GM19467 (cell line): Measurements from ENCODE around the gene ANKRD13C.
"Not testable (repeated sequence)": the region's sequence is repeated elsewhere in the genome, so short reads cannot be mapped to it uniquely, and the experiment has no call there.

Source experiments
- ATAC-seq: cut with Tn5 transposase; IDR thresholded peaks from one replicate; pipeline ENCODE4 v1.9.1; 2021; ENCODE audit warnings: mild to moderate bottlenecking, moderate library complexity; ENCODE audit not compliant: unreplicated experiment

The ANKRD13C gene

GRCh38 chr1:70354332-70355110 is at the start of gene ANKRD13C:
Gene ANKRD13C, minus strand, starts transcription at chr1:70354722. Its CDS starts 314 bp downstream, at chr1:70354408.
- peak; percentile 93 for ATAC-seq

GRCh38 chr1:70403759-70404158 is 49.2 kb upstream of the ANKRD13C start:
- ATAC-seq = no peak

GRCh38 chr1:70401974-70402373 is 47.5 kb upstream of the ANKRD13C start:
- ATAC-seq = no peak

GRCh38 chr1:70400335-70400734 is 45.8 kb upstream of the ANKRD13C start:
- ATAC-seq = no peak

DNA sequence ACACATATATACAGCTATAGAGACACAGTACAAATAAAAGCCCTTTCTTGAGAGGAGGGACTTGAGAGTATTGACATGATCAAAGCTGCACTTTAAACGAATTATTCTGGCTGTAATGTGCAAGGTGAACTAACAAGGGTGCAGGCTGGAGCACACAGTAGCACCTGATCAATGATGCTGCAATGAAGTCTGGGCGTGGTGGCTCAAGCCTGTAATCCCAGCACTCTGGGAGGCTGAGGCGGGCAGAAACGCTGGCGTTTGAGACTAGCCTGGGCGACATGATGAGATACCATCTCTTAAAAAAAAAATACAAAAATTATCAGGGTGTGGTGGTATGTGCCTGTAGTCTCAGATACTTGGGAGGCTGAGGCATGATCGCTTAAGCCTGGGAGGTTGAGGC is 42.5 kb upstream of the ANKRD13C start:
- ATAC-seq = no peak

DNA sequence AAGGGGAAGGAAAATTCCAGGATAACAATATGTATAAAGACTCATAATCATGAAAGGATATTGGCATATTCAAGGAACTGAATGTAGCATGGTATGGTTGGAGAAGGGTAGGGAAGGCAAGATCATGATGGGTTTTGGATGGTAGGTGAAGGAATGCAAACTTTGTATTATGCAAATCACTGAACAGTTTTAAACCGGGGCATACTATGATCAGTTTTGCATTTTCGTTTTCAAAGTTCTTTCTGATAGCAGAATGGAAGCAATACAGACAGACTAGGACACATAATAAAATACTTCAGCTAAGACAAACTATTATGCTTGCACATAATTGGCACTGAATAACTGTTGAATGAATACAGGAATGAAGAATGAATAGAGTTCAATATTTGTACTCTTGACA is 42.1 kb upstream of the ANKRD13C start:
- no peak for ATAC-seq

DNA sequence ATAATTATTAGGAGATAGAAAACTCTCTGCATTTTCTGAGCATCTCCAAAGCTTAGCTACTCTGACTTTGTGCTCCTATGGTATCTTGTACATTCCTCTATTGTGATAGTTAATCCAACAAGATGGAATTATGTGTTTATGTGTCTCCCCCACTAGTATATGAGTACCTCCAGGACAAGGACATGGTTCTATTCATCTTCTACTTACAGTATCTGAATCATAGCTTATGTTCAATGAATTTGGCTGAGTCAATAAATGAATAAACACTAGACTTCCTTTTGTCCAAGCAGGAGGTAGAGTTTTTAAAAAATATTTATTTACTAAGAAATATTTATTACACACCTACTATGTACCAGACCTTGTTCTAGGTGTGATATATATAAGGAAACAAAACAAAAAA is 38.1 kb upstream of the ANKRD13C start:
- no peak for ATAC-seq

- ATAC-seq = no peak
Observed at GRCh38 chr1:70387507-70387906, 33.0 kb upstream of the ANKRD13C start.

- no peak for ATAC-seq
Observed at GRCh38 chr1:70386121-70386520, 31.6 kb upstream of the ANKRD13C start.

DNA sequence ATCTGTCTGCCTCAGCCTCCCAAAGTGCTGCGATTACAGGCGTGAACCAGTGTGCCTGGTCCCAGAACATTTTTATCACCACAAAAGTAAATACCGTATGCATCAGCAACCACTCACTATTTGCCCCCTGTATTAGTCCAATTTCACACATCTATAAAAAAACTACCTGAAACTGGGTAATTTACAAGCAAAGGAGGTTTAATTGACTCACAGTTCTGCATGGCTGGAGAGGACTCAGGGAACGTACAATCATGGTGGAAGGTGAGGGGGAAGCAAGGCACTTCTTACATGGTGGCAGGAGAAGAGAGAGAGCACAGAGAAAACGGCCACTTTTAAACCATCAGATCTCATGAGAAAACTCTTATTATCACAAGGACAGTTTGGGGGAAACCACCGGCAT is 31.0 kb upstream of the ANKRD13C start:
- ATAC-seq = no peak

DNA sequence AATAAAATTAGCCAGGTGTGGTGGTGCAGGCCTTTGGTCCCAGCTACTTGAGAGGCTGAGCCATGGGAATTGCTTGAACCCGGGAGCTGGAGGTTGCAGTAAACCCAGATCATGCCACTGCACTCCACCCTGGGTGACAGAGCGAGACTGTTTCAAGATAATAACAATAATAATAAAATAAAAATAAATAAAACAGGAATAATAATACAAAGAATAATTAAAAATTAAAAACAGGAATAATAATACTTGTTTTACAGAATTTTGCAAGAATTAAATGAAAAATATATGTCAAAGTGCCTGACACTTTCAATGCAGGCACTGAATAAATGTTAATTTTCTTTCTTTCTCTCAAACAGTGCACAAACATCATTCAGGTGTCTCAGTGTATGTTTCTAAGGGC is 30.0 kb upstream of the ANKRD13C start:
- ATAC-seq = no peak

DNA sequence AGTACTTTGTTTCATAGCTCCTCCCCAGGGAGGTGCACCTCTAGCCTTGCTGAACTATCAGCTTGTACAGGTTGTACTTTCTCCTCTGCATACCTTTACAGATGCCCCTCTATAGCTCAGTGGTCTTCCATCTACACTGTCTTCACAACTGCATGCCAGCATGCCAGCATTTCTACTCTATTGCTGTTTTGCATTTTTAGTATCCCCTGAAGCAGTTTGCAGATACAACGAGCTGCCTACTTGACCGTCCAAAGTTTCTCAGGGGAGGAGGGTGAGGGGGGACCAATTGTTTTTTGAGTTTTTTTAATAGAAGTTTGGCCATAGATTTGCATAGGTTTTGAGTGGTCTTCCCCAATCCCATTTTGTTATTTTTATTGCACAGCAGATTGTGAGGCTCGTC is 29.0 kb upstream of the ANKRD13C start:
- no peak for ATAC-seq

- ATAC-seq = peak; percentile 84
Observed at GRCh38 chr1:70382682-70383081, 28.2 kb upstream of the ANKRD13C start.

- no peak for ATAC-seq
Observed at GRCh38 chr1:70376196-70376595, 21.7 kb upstream of the ANKRD13C start.

GRCh38 chr1:70373580-70373979 is 19.1 kb upstream of the ANKRD13C start:
- ATAC-seq = not testable (repeated sequence)

DNA sequence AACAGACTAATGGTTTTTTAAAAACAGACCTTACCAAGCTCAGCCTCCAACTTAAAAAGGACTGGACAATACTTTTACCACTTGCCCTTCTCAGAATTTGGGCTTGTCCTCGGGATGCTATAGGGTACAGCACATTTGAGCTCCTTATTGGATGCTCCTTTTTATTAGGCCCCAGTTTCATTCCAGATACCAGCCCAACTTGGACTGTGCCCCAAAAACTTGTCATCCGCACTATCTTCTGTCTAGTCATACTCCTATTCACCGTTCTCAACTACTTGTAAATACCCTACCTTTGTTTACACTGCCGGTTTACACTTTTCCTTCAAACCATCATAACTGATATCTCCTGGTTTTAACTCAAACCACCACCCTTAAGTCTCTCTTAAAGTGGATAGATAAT is 17.9 kb upstream of the ANKRD13C start:
- no peak for ATAC-seq

DNA sequence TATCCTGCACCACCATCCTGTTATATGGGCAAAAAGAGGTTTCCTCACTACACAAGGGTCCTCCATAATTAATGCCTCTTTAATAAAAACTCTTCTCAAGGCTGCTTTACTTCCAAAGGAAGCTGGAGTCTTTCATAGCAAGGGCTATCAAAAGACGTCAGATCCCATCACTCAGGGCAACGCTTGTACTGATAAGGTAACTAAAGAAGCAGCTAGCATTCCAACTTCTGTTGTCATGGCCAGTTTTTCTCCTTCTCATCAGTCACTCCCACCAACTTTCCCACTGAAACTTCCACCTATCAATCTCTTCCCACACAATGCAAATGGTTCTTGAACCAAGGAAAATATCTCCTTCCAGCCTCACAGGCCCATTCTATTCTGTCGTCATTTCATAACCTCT is 17.1 kb upstream of the ANKRD13C start:
- not testable (repeated sequence) for ATAC-seq

DNA sequence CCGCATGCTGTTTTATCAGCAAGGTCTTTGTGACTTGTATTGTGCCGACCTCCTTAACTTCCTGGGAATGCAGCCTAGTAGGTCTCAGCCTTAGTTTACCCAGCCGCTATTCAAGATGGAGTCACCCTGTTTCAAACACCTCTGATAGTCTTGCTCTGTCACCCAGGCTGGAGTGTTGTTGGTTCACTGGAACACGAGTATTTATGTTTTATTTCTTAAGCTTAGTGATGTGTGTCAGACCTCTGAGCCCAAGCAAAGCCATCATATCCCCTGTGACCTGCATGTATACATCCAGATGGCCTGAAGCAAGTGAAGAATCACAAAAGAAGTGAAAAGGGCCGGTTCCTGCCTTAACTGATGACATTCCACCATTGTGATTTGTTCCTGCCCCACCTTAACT is 12.9 kb upstream of the ANKRD13C start:
- not testable (repeated sequence) for ATAC-seq

DNA sequence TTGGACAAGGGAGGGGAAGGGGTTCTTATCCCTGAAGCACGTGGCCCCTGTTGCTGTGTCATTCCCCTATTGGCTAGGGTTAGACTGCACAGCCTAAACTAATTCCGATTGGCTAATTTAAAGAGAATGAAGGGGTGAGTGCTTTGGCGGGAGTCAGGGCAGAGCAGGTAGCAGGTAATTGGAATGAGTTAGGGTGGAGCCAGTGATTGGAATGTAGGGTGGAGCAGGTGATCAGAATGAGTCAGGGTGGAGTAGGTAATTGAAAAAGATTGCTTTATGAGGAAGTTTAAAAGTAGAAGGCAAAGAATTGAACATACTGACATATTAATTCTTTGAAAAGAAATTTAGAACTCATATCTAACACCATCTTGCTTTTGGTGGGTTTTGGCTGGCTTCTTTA is 12.5 kb upstream of the ANKRD13C start:
- ATAC-seq = not testable (repeated sequence)

DNA sequence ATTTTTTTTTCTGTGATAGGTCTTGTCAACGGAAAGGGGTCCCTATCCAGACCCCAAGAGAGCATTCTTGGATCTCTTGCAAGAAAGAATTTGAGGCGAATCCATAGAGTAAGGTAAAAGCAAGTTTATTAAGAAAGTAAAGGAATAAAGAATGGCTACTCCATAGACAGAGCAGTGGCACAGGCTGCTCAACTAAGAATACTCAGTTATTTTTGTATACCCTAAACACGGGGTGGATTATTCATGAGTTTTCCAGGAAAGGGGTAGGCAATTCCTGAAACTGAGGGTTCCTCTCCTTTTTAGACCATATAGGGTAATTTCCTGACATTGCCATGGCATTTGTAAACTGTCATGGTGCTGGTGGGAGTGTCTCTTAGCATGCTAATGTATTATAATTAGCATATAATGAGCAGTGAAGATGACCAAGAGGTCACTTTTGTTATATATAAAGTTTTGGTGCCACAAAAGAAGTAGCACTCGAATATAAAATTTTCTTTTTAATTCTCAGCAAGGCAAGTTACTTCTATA is 12.0 kb upstream of the ANKRD13C start:
- ATAC-seq = not testable (repeated sequence)

DNA sequence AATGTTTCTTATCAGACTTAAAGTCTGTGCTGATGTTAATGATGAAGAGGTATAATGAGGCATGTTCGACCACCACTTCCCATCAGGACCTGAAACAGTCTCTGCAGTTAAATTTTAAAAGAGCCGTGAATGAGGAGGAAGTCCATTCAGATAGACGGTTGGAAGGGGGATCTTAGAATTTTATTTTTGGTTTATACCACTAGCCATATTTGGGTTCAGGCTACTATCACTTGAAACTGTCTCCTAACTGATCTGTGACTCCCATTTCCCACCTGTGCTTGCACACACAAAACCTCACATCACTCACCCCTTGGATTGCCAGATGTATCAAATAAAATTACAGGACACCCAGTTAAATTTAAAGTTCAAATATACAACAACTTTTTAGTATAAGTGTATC is 9.9 kb upstream of the ANKRD13C start:
- peak; percentile 56 for ATAC-seq

GRCh38 chr1:70361727-70362398 is 7.3 kb upstream of the ANKRD13C start:
- no peak for ATAC-seq
